Stimulated activated effector memory CD8-positive, alpha-beta T cell treated with anti-CD3 and anti-CD28 coated beads, Interleukin-12 subunit alpha, Interleukin-12 subunit beta, amount 100 ng/mL, for 72 hours (primary cell): ENCODE results near the gene AMBRA1.

ENCODE experiments used
- ATAC-seq: fragments of 150-1000 bp; cut with Tn5 transposase; 2 replicates; pipeline ENCODE4 v1.10.0; 2021
- DNase-seq, 2 donors: peaks; one replicate each; pipeline ENCODE4 v3.0.0; 2021 to 2022; ENCODE audit warnings: low spot score in 2 of 2
- H3K27ac Mint-ChIP-seq: one replicate; pipeline ENCODE4 v1.8.0; 2022; ENCODE audit warnings: mild to moderate bottlenecking, mixed read lengths
- H3K36me3 Mint-ChIP-seq: one replicate; pipeline ENCODE4 v1.8.0; 2022; ENCODE audit warnings: mild to moderate bottlenecking, mixed read lengths
- H3K4me1 Mint-ChIP-seq: one replicate; pipeline ENCODE4 v1.8.0; 2022; ENCODE audit warnings: mixed read lengths
- H3K4me3 Mint-ChIP-seq: one replicate; pipeline ENCODE4 v1.8.0; 2022; ENCODE audit warnings: mild to moderate bottlenecking, mixed read lengths
- H3K9me3 Mint-ChIP-seq: one replicate; pipeline ENCODE4 v1.8.0; 2022; ENCODE audit warnings: mixed read lengths

AMBRA1 gene

DNA sequence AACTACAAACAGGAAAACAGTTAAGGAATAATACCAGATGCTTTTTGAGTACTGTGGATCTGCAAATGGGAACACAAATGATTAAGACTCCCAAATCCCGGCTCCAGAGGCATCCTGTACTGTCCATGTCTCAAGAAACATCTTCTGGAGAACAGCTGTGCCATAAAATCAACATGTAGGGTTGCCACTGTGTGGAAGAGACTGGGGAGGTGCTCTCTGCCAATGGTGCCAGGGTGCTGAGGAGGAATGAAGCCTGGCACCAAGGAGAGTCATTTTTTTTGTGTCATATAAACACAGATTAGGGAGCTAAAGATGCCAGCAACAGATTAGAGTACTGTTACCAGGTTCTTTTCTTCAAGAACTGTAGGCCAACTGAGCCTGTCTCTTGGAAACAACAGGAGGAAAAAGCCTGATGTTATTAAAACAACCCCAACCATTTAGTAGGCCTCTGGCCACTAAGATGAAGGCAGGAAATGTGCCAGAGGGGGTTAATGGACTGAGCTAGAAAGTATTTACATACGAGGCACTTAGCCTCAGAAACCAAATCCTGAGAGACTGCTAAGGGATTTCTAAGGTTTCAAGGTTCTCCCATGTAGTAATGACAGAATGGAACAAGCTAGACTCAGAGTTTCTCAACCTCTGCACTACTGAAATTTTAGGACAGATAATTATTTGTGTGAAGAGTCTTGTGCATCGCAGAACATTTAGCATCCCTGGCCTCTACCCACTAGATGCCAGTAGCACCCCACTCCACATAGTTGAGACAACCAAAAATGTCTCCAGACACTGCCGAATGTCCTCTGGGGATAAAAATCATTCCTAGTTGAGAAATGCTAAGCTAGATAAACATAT lies 147.7 kb downstream of the AMBRA1 start:
- no peak overlapping the region for H3K27ac Mint-ChIP-seq
- no peaks in the 10 kb centered on the region for H3K9me3 Mint-ChIP-seq
- H3K4me1 Mint-ChIP-seq: peaks cover 14% of the 10 kb centered on the region
- H3K4me3 Mint-ChIP-seq: no peak overlapping the region
- DNase-seq (no peak), ATAC-seq (no peak)
- H3K36me3 Mint-ChIP-seq: peaks cover 27% of the 10 kb centered on the region

- H3K9me3 Mint-ChIP-seq: no peaks in the 10 kb centered on the region
- H3K36me3 Mint-ChIP-seq: peaks cover 32% of the 10 kb centered on the region
- H3K27ac Mint-ChIP-seq: no peak overlapping the region
- H3K4me1 Mint-ChIP-seq: peaks cover 14% of the 10 kb centered on the region
- H3K4me3 Mint-ChIP-seq: no peak overlapping the region
- DNase-seq (no peak), ATAC-seq (no peak)
Observed at GRCh38 chr11:46445192-46445919, 148.5 kb downstream of the AMBRA1 start.

DNA sequence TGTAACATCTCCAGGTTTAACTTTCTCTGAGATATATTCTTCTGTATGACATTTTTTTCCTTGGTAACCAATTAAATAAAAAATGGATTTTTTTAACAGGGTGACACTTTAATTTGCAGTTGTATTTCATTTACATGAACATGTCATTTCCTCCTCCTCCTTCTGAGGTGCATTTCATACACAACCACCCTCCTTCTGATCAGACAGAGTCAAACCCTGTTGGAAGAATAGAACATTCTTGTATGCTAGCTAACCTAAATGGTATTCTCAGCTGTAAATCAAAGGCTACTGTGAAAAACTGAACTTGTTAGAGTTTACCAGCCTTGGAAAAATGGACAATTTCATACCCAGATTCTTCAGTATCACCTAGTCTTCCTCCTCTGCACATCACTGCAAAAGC lies 149.5 kb downstream of the AMBRA1 start:
- H3K4me1 Mint-ChIP-seq: peaks cover 14% of the 10 kb centered on the region
- DNase-seq (no peak), ATAC-seq (no peak)
- H3K4me3 Mint-ChIP-seq: no peak overlapping the region
- peaks cover 32% of the 10 kb centered on the region for H3K36me3 Mint-ChIP-seq
- H3K27ac Mint-ChIP-seq: peak overlapping the region; percentile 12
- H3K9me3 Mint-ChIP-seq: no peaks in the 10 kb centered on the region

- peaks cover 55% of the 10 kb centered on the region for H3K36me3 Mint-ChIP-seq
- H3K27ac Mint-ChIP-seq: peak overlapping the region; percentile 56
- H3K4me1 Mint-ChIP-seq: no peaks in the 10 kb centered on the region
- no peak for ATAC-seq
- DNase-seq: no peak
- no peak overlapping the region for H3K4me3 Mint-ChIP-seq
- no peaks in the 10 kb centered on the region for H3K9me3 Mint-ChIP-seq
Observed at GRCh38 chr11:46438211-46438610, 155.6 kb downstream of the AMBRA1 start.

- H3K4me3 Mint-ChIP-seq: no peak overlapping the region
- H3K4me1 Mint-ChIP-seq: no peaks in the 10 kb centered on the region
- H3K9me3 Mint-ChIP-seq: no peaks in the 10 kb centered on the region
- DNase-seq: no peak
- no peak overlapping the region for H3K27ac Mint-ChIP-seq
- no peak for ATAC-seq
- peaks cover 55% of the 10 kb centered on the region for H3K36me3 Mint-ChIP-seq
Observed at GRCh38 chr11:46437122-46437689, 156.6 kb downstream of the AMBRA1 start.

DNA sequence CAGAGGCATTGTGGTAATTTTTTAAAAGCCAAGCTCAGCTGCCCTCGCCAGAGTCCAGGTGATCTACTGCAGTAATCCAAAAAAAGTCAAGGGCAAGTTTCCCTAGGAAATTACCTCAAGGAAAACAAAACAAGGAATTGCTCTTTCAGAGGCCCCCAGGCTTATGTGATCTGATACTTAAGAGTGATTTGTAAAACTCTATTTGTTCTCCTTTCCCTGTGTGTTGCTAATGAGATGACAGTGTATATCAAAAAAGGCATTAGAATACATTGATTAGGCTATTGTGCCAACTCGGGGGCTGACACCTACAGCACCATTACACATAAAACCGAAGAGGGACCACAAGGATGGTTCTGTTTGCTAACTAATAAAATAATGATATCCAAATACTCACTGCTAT lies 157.7 kb downstream of the AMBRA1 start:
- H3K4me3 Mint-ChIP-seq: no peak overlapping the region
- no peak for DNase-seq
- no peaks in the 10 kb centered on the region for H3K4me1 Mint-ChIP-seq
- H3K27ac Mint-ChIP-seq: peak overlapping the region; percentile 37
- no peaks in the 10 kb centered on the region for H3K9me3 Mint-ChIP-seq
- ATAC-seq: no peak
- peaks cover 53% of the 10 kb centered on the region for H3K36me3 Mint-ChIP-seq

DNA sequence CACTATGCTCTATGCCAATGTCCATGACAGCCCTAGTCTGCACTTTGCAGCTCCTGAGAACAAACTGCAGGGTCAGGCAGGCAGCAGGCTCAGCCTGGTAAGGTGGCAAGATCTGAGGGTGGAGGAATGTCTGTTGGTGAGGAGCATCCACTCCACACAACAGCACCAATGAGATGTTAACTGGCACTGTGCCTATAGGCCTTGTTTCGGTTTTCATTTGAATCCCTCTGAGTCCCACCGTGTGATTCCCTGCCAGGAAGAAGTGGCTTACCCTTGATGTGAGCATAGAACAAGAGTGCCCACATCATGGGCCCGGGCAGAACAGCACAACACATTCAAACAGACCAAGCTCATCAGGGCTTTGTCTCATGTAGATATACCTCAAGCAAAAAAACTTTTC lies 158.1 kb downstream of the AMBRA1 start:
- Mint-ChIP-seq H3K9me3 (no peaks in the 10 kb centered on the region), H3K4me3 (no peak overlapping the region), H3K27ac (no peak overlapping the region), H3K4me1 (no peaks in the 10 kb centered on the region), H3K36me3 (peaks cover 50% of the 10 kb centered on the region)
- DNase-seq (no peak), ATAC-seq (no peak)

DNA sequence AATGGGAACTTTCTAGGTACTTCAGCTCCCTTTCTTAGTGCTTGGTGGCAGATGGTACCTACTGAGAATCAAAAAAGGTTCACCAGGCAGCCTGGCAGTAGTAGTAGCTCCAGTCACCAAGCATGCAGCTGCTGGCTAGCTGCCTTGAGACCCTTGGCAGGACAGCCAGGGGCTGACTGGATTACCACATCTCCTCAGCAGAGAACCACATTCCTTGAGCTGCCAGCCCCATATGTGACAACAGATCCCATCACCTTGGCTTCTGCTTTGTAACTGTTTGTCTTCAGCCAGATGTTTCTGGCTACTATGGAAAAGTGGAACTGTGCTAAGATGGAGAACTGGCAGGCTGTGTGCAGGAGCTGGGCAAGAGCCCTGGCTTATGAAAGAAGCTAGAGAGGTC lies 162.6 kb downstream of the AMBRA1 start:
- Mint-ChIP-seq H3K27ac (no peak overlapping the region), H3K4me1 (no peaks in the 10 kb centered on the region), H3K4me3 (no peak overlapping the region), H3K36me3 (peaks cover 76% of the 10 kb centered on the region), H3K9me3 (no peaks in the 10 kb centered on the region)
- ATAC-seq (no peak), DNase-seq (no peak)

DNA sequence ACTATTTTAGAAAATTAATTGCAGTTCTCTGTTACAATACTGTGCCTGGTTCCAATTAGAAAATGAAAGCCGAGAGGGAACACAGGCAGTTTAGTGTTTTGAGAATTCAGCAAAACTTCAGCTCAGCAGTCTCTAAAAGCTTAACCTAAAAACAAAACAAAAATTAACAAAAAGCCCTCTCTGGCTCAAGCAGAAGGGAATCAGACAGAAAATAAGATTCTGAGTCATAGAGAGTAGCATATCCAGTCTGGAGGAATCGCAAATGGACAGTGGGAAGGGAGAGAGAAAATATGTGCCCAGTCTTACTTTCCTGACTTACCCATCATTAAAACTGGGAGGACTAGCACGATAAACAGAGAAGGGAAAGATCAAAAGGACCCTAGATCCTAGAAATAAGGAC lies 164.1 kb downstream of the AMBRA1 start:
- no peak overlapping the region for H3K27ac Mint-ChIP-seq
- H3K4me1 Mint-ChIP-seq: no peaks in the 10 kb centered on the region
- no peak overlapping the region for H3K4me3 Mint-ChIP-seq
- DNase-seq (no peak), ATAC-seq (no peak)
- peaks cover 82% of the 10 kb centered on the region for H3K36me3 Mint-ChIP-seq
- no peaks in the 10 kb centered on the region for H3K9me3 Mint-ChIP-seq

DNA sequence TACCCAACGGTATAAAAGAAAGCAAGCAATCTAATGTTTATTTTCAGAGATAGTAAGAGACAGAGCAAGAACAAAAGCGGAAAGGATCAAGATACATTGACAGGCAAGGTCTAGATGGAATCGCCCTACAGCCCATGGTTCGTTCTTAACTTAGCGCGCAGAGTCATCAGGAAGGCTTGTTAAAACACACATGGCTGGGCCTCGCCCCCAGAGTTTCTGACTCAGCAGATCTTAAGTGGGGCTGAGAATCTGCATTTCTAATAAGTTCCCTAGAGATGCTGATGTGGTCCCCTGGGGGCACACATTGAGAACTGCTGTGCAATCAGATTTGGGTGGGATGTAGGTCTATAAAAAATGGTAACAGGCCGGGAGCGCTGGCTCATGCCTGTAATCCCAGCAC lies 166.5 kb downstream of the AMBRA1 start:
- Mint-ChIP-seq H3K4me1 (no peaks in the 10 kb centered on the region), H3K27ac (no peak overlapping the region), H3K4me3 (no peak overlapping the region), H3K9me3 (no peaks in the 10 kb centered on the region), H3K36me3 (peaks cover 72% of the 10 kb centered on the region)
- ATAC-seq: no peak
- no peak for DNase-seq

DNA sequence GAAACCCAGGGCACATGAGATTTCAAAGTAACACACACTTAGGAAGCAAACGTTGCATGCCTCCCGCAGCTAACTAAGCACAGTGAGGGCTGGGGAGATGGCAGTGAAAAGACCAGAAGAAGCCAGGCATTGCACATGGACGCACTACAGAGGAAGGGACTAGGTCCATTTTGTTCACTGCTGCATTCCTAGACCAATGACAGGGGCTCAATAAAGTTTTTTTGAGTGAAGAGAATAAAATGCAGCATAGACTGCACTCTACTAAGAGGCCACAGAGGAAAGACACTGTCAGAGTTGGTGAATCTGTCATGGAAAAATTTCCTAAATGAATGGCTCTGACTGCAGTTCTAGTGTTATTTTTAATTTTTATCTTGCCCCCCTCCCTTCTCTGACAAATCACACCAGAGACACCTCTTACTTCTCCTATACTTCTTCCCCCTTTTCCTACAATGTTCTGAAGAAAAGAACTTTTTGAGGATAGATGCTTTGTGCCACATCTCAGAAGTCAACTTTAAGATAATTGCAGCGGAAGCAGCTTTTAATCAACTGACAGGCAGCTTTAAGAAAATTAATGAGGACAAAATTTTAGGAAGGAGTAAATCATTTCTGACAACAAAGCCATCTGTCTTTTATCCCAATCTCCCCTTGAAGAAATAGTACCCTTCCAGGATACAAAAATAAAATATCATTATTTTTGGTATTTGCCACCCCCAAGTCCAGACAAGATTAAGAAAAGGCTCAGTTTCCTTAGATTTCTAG lies 167.4 kb downstream of the AMBRA1 start:
- Mint-ChIP-seq H3K4me3 (no peak overlapping the region), H3K27ac (no peak overlapping the region), H3K36me3 (peaks cover 73% of the 10 kb centered on the region), H3K4me1 (no peaks in the 10 kb centered on the region), H3K9me3 (no peaks in the 10 kb centered on the region)
- ATAC-seq: no peak
- DNase-seq: no peak

GRCh38 chr11:46422588-46422987 lies 171.2 kb downstream of the AMBRA1 start:
- no peak for DNase-seq
- no peak for ATAC-seq
- H3K9me3 Mint-ChIP-seq: no peaks in the 10 kb centered on the region
- H3K27ac Mint-ChIP-seq: no peak overlapping the region
- no peak overlapping the region for H3K4me3 Mint-ChIP-seq
- H3K4me1 Mint-ChIP-seq: no peaks in the 10 kb centered on the region
- peaks cover 56% of the 10 kb centered on the region for H3K36me3 Mint-ChIP-seq

DNA sequence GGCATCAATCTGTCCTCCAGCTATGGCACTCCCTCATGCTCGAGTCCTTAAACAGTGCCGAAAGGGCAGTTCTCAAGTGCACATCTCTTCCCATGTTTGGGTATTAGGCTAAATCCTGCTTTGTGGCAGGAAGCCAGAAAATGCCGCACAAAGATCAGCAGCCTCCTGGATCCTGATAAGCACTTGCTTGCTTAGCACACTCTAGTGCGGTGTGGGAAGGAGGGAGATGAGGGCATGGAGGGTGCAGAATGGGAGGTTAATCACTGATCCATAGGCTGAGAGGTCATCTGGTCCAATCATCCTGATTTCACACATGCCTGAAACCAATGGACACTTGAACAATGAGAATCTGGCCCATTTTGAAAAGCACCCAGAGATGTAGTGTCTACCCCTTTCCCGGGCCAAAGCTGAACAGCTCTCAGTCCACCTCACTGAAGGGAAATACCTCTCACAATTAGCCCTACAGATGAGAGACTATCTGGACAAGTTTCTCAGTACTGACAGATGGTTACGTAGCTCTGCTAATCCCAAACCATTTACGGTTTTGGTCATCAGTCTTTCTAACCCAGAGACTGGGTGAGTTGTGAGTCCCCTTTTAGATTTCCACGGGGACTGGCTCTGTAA lies 172.5 kb downstream of the AMBRA1 start:
- no peak overlapping the region for H3K27ac Mint-ChIP-seq
- peaks cover 59% of the 10 kb centered on the region for H3K36me3 Mint-ChIP-seq
- H3K4me3 Mint-ChIP-seq: no peak overlapping the region
- ATAC-seq (no peak), DNase-seq (no peak)
- H3K4me1 Mint-ChIP-seq: no peaks in the 10 kb centered on the region
- H3K9me3 Mint-ChIP-seq: no peaks in the 10 kb centered on the region

GRCh38 chr11:46420513-46420912 lies 173.3 kb downstream of the AMBRA1 start:
- ATAC-seq: no peak
- Mint-ChIP-seq H3K4me1 (no peaks in the 10 kb centered on the region), H3K27ac (no peak overlapping the region), H3K4me3 (no peak overlapping the region), H3K36me3 (peaks cover 51% of the 10 kb centered on the region), H3K9me3 (no peaks in the 10 kb centered on the region)
- no peak for DNase-seq

DNA sequence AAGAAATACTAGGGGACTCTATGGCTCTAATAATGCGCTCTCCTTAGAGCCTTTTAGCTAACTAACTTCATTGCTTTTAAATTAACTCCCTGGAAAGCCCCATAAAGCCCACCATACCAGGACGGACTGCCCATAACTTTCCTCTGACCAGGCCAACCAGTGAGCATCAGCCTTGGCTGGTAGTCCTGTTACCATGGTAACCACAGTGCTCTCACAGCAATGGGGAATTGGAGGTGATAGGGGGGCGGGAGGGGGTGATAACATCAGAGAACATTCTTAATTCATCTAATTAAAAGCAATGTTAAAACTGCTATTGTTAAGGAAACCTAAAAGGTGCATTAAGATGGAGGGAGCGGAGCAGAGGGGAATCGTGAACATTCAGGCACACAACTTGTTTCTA lies 175.1 kb downstream of the AMBRA1 start:
- Mint-ChIP-seq H3K36me3 (peaks cover 53% of the 10 kb centered on the region), H3K27ac (no peak overlapping the region)

More for the DNA sequence above, 175.1 kb downstream of the AMBRA1 start:
- H3K4me1 Mint-ChIP-seq: no peaks in the 10 kb centered on the region
- H3K4me3 Mint-ChIP-seq: no peak overlapping the region
- H3K9me3 Mint-ChIP-seq: no peaks in the 10 kb centered on the region
- DNase-seq (no peak), ATAC-seq (no peak)
